HepG2 (cell line): ENCODE measurements around the gene FYB2.

Experiments
- ARHGAP35 ChIP-seq: sonication (generic); formaldehyde crosslinking; IDR thresholded peaks from 2 replicates; pipeline ENCODE4 v1.9.0; 2022; ENCODE audit warnings: mild to moderate bottlenecking, inconsistent platforms, moderate library complexity, missing genetic modification reagents, borderline replicate concordance
- CTCF ChIP-seq: sonication (generic); formaldehyde crosslinking; IDR thresholded peaks from 2 replicates; pipeline ENCODE4 v1.5.0; 2020; ENCODE audit warnings: mild to moderate bottlenecking, missing genetic modification reagents, moderate library complexity
- HIVEP1 ChIP-seq: sonication (generic); formaldehyde crosslinking; IDR thresholded peaks from 2 replicates; pipeline ENCODE4 v1.4.0; 2020; ENCODE audit warnings: mild to moderate bottlenecking, missing genetic modification reagents
- KIAA2018 ChIP-seq: sonication (generic); formaldehyde crosslinking; IDR thresholded peaks from 2 replicates; pipeline ENCODE4 v1.5.0; 2020; ENCODE audit warnings: mild to moderate bottlenecking, missing genetic modification reagents, borderline replicate concordance
- U2AF1 ChIP-seq: fragments of 200-400 bp; formaldehyde crosslinking; optimal IDR thresholded peaks from 2 replicates; pipeline ENCODE3; 2017; ENCODE audit warnings: mild to moderate bottlenecking, low read depth, low read length
- XBP1 ChIP-seq: sonication (generic); formaldehyde crosslinking; IDR thresholded peaks from 2 replicates; pipeline ENCODE4 v1.5.0; 2020; ENCODE audit warnings: missing genetic modification reagents
- ZBTB37 ChIP-seq: sonication (generic); formaldehyde crosslinking; IDR thresholded peaks from 2 replicates; pipeline ENCODE4 v1.4.0; 2020; ENCODE audit warnings: mild to moderate bottlenecking, missing genetic modification reagents
- ZNF101 ChIP-seq: sonication (generic); formaldehyde crosslinking; IDR thresholded peaks from 2 replicates; pipeline ENCODE4 v1.4.0; 2020; ENCODE audit warnings: mild to moderate bottlenecking, low read depth, missing genetic modification reagents, borderline replicate concordance
- ZNF513 ChIP-seq: sonication (generic); formaldehyde crosslinking; conservative IDR thresholded peaks from 2 replicates; pipeline ENCODE4 v1.5.0; 2020; ENCODE audit warnings: missing genetic modification reagents

DNA sequence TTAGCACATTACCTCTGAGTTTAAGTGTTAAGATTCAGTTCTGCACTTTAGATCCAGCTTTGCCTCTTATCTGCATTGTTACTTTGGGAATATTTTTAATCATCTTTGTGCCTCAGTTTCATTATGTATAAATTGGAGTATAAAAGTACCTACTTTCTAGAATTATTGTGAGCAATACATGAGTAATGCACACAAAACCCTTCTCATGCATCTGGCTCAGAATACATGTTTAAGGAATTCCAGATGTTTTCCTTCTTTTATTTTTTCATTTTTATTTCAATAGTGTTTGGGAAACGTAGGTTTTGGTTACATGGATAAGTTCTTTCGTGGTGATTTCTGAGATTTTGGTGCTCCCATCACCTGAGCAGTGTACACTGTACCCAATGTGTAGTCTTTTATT, 49.6 kb upstream of the FYB2 start:
- TF ChIP-seq CTCF (CRISPR knock-in tag) (no peak), HIVEP1 (CRISPR knock-in tag) (no peak), ZBTB37 (no peak), KIAA2018 (CRISPR knock-in tag) (no peak), ZNF513 (CRISPR knock-in tag) (no peak), ARHGAP35 (no peak), XBP1 (no peak), ZNF101 (no peak), U2AF1 (no peak)
